Measurements from ENCODE around the gene C1QL4.

DNA sequence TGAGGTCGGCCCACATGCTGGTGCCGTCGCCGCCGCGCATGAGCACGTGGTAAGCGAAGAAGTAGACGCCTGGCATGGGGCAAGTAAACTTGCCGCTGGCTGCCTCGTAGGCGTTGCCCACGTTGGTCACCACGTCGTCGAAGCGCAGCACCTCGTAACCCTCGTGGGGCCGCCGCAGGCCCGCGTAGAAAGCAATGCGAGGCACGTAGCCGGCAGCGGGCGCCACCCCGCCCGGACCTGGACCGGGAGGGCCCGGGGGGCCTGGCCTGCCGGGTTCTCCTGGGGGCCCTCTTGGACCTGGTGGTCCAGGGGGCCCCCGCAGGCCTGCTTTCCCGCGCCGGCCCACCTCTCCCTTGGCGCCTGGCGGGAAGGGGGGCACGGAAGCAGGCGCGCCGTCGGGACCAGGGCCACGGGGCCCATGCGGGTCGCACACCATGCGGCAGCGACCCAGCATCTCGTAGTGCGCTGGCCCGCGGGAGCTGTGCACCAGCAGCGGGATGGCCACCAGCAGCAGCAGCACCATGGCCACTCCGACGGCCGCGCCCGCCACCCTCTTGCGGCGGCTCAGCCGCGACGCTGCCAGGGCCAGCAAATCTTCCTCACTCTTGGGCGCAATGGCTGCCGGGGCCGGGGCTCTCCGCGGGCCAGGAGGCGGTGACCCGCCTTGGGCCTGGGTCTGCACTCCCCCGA lies 888 bp downstream of the C1QL4 start:
- TF ChIP-seq, protein P1, sequence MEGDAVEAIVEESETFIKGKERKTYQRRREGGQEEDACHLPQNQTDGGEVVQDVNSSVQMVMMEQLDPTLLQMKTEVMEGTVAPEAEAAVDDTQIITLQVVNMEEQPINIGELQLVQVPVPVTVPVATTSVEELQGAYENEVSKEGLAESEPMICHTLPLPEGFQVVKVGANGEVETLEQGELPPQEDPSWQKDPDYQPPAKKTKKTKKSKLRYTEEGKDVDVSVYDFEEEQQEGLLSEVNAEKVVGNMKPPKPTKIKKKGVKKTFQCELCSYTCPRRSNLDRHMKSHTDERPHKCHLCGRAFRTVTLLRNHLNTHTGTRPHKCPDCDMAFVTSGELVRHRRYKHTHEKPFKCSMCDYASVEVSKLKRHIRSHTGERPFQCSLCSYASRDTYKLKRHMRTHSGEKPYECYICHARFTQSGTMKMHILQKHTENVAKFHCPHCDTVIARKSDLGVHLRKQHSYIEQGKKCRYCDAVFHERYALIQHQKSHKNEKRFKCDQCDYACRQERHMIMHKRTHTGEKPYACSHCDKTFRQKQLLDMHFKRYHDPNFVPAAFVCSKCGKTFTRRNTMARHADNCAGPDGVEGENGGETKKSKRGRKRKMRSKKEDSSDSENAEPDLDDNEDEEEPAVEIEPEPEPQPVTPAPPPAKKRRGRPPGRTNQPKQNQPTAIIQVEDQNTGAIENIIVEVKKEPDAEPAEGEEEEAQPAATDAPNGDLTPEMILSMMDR (IDR thresholded peaks at IDR 0.05; ENCODE audit: insufficient read depth, low read length), result no peak
- TF ChIP-seq POLR2AphosphoS5 (IDR thresholded peaks at IDR 0.05; ENCODE audit: low read depth) (no peak), GABPA (IDR thresholded peaks at IDR 0.05; ENCODE audit: low read depth) (no peak)
